HepG2 (cell line): Measurements from ENCODE around the gene PLSCR4. TPM values are rescaled to one million over a fixed set of nuclear protein-coding genes. Genes with fewer than 3 reads are reported as not detected.

Experiments
- BCL6 ChIP-seq: IDR thresholded peaks from 2 replicates; pipeline ENCODE4 v1.6.1; 2016; ENCODE audit warnings: missing genetic modification reagents, missing compliant biosample characterization
- HDAC1 ChIP-seq: sonication (generic); formaldehyde crosslinking; IDR thresholded peaks from 2 replicates; pipeline ENCODE4 v1.5.1; 2020; ENCODE audit warnings: mild to moderate bottlenecking, missing genetic modification reagents
- HOXA7 ChIP-seq: sonication (generic); formaldehyde crosslinking; IDR thresholded peaks from 2 replicates; pipeline ENCODE4 v1.8.1; 2022; ENCODE audit warnings: mild to moderate bottlenecking, missing genetic modification reagents, moderate library complexity
- KLF15 ChIP-seq: sonication (generic); formaldehyde crosslinking; IDR thresholded peaks from 2 replicates; pipeline ENCODE4 v1.8.1; 2023; ENCODE audit warnings: borderline replicate concordance, mild to moderate bottlenecking, inconsistent platforms, missing genetic modification reagents, mixed read lengths
- SOX5 ChIP-seq: IDR thresholded peaks from 2 replicates; pipeline ENCODE4 v1.6.1; 2016; ENCODE audit warnings: borderline replicate concordance
- ZBTB38 ChIP-seq: sonication (generic); formaldehyde crosslinking; IDR thresholded peaks from 2 replicates; pipeline ENCODE4 v1.5.1; 2020; ENCODE audit warnings: mild to moderate bottlenecking, missing genetic modification reagents
- ZBTB46 ChIP-seq: sonication (generic); formaldehyde crosslinking; IDR thresholded peaks from 2 replicates; pipeline ENCODE4 v1.4.0; 2020; ENCODE audit warnings: mild to moderate bottlenecking, missing genetic modification reagents, borderline replicate concordance
- ZNF10 ChIP-seq: sonication (generic); formaldehyde crosslinking; IDR thresholded peaks from 2 replicates; pipeline ENCODE4 v1.4.0; 2020; ENCODE audit warnings: mild to moderate bottlenecking, low read depth, missing genetic modification reagents, borderline replicate concordance
- ZNF609 ChIP-seq: sonication (generic); formaldehyde crosslinking; IDR thresholded peaks from 2 replicates; pipeline ENCODE4 v1.4.0; 2020; ENCODE audit warnings: mild to moderate bottlenecking, missing genetic modification reagents, borderline replicate concordance
- ZNF749 ChIP-seq: sonication (generic); formaldehyde crosslinking; IDR thresholded peaks from 2 replicates; pipeline ENCODE4 v1.8.0; 2022; ENCODE audit warnings: mild to moderate bottlenecking, missing genetic modification reagents, moderate library complexity, borderline replicate concordance
- polyA plus RNA-seq, 8 experiments: library from polyadenylated mRNA; depleted of rRNA in 3 of 8; stranded (reverse) in 7 of 8; unstranded in 1 of 8; fragments of >200 nt; fragmentation: Illumina TruSeq in 4 of 8; extraction: Trizol in 4 of 8; gene quantifications; 2 replicates each; pipeline versions ENCODE4 v1.2.1 to v1.2.3, GENCODE V29; 2011 to 2016; ENCODE audit warnings: low read depth in 4 of 8, missing spikeins in 1 of 8, mixed read lengths in 1 of 8; ENCODE audit not compliant: insufficient read depth in 1 of 8
- total RNA-seq, 5 experiments: library from RNA; depleted of rRNA; stranded (reverse); fragments of >200 nt; fragmentation: Illumina TruSeq; extraction: Trizol; gene quantifications; 2 replicates each; pipeline ENCODE4 v1.2.3, GENCODE V29; 2016; ENCODE audit warnings: low read depth in 1 of 5
- TF ChIP-seq, protein P1 (sequence below): sonication (generic); formaldehyde crosslinking; IDR thresholded peaks from one replicate; pipeline ENCODE4 v1.5.1; 2020; ENCODE audit warnings: mild to moderate bottlenecking, missing genetic modification reagents; ENCODE audit errors: not compliant biosample characterization
- TF ChIP-seq, protein P2 (sequence below): sonication (generic); formaldehyde crosslinking; IDR thresholded peaks from 2 replicates; pipeline ENCODE4 v1.4.0; 2020; ENCODE audit warnings: missing genetic modification reagents, borderline replicate concordance

The PLSCR4 gene
- total and polyA plus RNA-seq, 2 of the 13 experiments (the other 11 are each of a cell fraction or from before 2014, with no cell fraction given), result 1.5 to 59.0 TPM

DNA sequence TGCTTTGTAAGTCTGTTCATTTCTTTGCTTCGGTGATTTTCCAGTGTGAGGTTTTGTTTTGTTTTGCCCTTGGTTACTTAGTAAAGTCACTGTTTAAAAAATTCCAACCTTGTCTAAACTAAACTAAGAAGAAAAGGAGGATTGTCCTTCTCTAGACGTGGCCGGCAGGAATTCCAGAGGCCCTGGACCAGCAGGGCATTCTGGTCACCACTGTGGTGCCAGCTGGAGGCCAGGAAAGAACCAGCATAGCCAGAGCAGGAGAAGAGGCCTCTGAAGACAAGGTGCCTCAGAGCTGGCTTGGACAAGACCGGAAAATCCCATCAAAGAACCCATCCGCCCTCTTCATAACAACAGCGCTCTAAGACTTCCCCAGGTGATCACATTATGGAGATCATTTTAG, 98.1 kb downstream of the PLSCR4 start (continued):
- TF ChIP-seq ZNF609 (CRISPR knock-in tag) (0 out of 2 replicates have a peak, but pooled peaks have one; percentile 13), HDAC1 (CRISPR knock-in tag) (no peak), SOX5 (peak; percentile 14; the same call in 1 of the 2 replicates), BCL6 (0 out of 2 replicates have a peak, but pooled peaks have one; percentile 9), KLF15 (no peak), ZBTB38 (CRISPR knock-in tag) (no peak), ZNF749 (no peak), ZBTB46 (CRISPR knock-in tag) (no peak), HOXA7 (CRISPR knock-in tag) (no peak), ZNF10 (CRISPR knock-in tag) (no peak)
- TF ChIP-seq, protein P1, sequence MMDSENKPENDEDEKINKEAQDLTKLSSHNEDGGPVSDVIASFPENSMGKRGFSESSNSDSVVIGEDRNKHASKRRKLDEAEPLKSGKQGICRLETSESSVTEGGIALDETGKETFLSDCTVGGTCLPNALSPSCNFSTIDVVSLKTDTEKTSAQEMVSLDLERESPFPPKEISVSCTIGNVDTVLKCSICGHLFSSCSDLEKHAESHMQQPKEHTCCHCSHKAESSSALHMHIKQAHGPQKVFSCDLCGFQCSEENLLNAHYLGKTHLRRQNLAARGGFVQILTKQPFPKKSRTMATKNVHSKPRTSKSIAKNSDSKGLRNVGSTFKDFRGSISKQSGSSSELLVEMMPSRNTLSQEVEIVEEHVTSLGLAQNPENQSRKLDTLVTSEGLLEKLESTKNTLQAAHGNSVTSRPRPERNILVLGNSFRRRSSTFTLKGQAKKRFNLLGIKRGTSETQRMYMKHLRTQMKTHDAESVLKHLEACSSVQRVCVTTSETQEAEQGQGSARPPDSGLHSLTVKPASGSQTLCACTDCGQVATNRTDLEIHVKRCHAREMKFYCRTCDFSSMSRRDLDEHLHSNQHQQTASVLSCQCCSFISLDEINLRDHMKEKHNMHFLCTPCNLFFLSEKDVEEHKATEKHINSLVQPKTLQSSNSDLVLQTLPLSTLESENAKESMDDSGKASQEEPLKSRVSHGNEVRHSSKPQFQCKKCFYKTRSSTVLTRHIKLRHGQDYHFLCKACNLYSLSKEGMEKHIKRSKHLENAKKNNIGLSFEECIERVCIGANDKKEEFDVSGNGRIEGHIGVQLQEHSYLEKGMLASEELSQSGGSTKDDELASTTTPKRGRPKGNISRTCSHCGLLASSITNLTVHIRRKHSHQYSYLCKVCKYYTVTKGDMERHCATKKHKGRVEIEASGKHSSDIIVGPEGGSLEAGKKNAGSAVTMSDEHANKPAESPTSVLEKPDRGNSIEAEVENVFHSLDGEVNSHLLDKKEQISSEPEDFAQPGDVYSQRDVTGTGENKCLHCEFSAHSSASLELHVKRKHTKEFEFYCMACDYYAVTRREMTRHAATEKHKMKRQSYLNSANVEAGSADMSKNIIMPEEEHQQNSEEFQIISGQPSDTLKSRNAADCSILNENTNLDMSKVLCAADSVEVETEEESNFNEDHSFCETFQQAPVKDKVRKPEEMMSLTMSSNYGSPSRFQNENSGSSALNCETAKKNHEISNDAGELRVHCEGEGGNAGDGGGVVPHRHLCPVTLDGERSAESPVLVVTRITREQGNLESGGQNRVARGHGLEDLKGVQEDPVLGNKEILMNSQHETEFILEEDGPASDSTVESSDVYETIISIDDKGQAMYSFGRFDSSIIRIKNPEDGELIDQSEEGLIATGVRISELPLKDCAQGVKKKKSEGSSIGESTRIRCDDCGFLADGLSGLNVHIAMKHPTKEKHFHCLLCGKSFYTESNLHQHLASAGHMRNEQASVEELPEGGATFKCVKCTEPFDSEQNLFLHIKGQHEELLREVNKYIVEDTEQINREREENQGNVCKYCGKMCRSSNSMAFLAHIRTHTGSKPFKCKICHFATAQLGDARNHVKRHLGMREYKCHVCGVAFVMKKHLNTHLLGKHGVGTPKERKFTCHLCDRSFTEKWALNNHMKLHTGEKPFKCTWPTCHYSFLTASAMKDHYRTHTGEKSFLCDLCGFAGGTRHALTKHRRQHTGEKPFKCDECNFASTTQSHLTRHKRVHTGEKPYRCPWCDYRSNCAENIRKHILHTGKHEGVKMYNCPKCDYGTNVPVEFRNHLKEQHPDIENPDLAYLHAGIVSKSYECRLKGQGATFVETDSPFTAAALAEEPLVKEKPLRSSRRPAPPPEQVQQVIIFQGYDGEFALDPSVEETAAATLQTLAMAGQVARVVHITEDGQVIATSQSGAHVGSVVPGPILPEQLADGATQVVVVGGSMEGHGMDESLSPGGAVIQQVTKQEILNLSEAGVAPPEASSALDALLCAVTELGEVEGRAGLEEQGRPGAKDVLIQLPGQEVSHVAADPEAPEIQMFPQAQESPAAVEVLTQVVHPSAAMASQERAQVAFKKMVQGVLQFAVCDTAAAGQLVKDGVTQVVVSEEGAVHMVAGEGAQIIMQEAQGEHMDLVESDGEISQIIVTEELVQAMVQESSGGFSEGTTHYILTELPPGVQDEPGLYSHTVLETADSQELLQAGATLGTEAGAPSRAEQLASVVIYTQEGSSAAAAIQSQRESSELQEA (CRISPR knock-in tag), result no peak
- TF ChIP-seq, protein P2, sequence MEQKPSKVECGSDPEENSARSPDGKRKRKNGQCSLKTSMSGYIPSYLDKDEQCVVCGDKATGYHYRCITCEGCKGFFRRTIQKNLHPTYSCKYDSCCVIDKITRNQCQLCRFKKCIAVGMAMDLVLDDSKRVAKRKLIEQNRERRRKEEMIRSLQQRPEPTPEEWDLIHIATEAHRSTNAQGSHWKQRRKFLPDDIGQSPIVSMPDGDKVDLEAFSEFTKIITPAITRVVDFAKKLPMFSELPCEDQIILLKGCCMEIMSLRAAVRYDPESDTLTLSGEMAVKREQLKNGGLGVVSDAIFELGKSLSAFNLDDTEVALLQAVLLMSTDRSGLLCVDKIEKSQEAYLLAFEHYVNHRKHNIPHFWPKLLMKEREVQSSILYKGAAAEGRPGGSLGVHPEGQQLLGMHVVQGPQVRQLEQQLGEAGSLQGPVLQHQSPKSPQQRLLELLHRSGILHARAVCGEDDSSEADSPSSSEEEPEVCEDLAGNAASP, result no peak
